HG02870 (cell line): Measurements from ENCODE around the gene PYM1.
A peak's percentile ranks its signal among the peaks of the same experiment; 100 is the strongest.
"Not testable (repeated sequence)": the region's sequence is repeated elsewhere in the genome, so short reads cannot be mapped to it uniquely, and the experiment has no call there.

Experiments
- ATAC-seq: cut with Tn5 transposase; IDR thresholded peaks from one replicate; pipeline ENCODE4 v1.9.1; 2021; ENCODE audit warnings: mild to moderate bottlenecking, moderate library complexity; ENCODE audit not compliant: unreplicated experiment

The PYM1 gene

GRCh38 chr12:55940065-55940732, 12.5 kb upstream of the PYM1 start:
- peak; percentile 98 for ATAC-seq

- ATAC-seq, result no peak
These were observed 11.3 kb upstream of the PYM1 start for GRCh38 chr12:55938826-55939501.

- no peak for ATAC-seq
These were observed 10.3 kb upstream of the PYM1 start for GRCh38 chr12:55937981-55938380.

GRCh38 chr12:55935738-55936151, 8.1 kb upstream of the PYM1 start:
- ATAC-seq, result no peak

GRCh38 chr12:55934773-55935172, 7.1 kb upstream of the PYM1 start:
- no peak for ATAC-seq

- no peak for ATAC-seq
These were observed 6.4 kb upstream of the PYM1 start for GRCh38 chr12:55933799-55934742.

- no peak for ATAC-seq
These were observed 5.6 kb upstream of the PYM1 start for GRCh38 chr12:55933169-55933798.

GRCh38 chr12:55932551-55932910, 4.8 kb upstream of the PYM1 start:
- no peak for ATAC-seq

GRCh38 chr12:55931780-55932550, 4.3 kb upstream of the PYM1 start:
- ATAC-seq, result no peak

- no peak for ATAC-seq
These were observed 3.7 kb upstream of the PYM1 start for GRCh38 chr12:55931317-55931779.

GRCh38 chr12:55930771-55931316, 3.1 kb upstream of the PYM1 start, which contains the start of gene DGKA:
DGKA (plus strand) TSS chr12:55931162; CDS start chr12:55936504, 5,342 bp downstream.
- peak; percentile 16 for ATAC-seq

- ATAC-seq, result peak; percentile 32
These were observed 1.7 kb upstream of the PYM1 start for GRCh38 chr12:55929306-55929791.

GRCh38 chr12:55926738-55927587, 731 bp downstream of the PYM1 start:
- ATAC-seq, result peak; percentile 42

- no peak for ATAC-seq
These were observed 1.6 kb downstream of the PYM1 start for GRCh38 chr12:55925870-55926737.

GRCh38 chr12:55925371-55925770, 2.3 kb downstream of the PYM1 start:
- no peak for ATAC-seq

- ATAC-seq, result not testable (repeated sequence)
These were observed 4.0 kb downstream of the PYM1 start for GRCh38 chr12:55923648-55924047.

GRCh38 chr12:55922126-55922525, 5.6 kb downstream of the PYM1 start:
- ATAC-seq, result no peak

- not testable (repeated sequence) for ATAC-seq
These were observed 8.7 kb downstream of the PYM1 start for GRCh38 chr12:55919032-55919431.
